Measurements from ENCODE around the gene GPC5. TPM values are rescaled to one million over a fixed set of nuclear protein-coding genes. Genes with fewer than 3 reads are reported as not detected.

Gene GPC5
- total and polyA plus RNA-seq, 9 donors, result 0.10 to 1.5 (median 0.38) TPM

DNA sequence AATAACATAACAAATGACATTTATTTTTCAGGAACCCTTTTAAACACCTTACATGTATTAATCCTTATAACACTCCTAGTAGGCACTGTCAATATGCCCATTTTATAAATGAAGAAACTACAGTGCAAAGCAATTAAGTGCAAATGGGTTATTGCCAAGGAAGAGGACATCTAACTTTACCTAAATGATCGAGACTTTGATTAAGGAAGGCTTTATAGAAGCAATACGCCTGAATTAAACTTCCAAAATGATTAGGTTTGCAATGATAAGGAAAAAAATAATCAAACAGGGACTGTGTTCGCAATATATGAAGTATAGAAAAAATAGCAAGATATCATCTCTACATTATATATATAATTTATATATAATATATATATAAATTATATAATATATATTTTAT, 1214.5 kb downstream of the GPC5 start:
- DNase-seq, result no peak
- WGBS, 3 donors, result 96 to 99% (median 96%) methylated on average over 3 of the region's 3 CpGs
- no peaks in the 10 kb centered on the region for H3K27me3 ChIP-seq
- no peaks in the 10 kb centered on the region for H3K9me3 ChIP-seq
- H3K4me3 ChIP-seq, result no peak overlapping the region
- TF ChIP-seq EP300 (IDR thresholded peaks at IDR 0.05) (no peak), POLR2A (IDR thresholded peaks at IDR 0.05) (no peak)
- TF ChIP-seq, protein P1, sequence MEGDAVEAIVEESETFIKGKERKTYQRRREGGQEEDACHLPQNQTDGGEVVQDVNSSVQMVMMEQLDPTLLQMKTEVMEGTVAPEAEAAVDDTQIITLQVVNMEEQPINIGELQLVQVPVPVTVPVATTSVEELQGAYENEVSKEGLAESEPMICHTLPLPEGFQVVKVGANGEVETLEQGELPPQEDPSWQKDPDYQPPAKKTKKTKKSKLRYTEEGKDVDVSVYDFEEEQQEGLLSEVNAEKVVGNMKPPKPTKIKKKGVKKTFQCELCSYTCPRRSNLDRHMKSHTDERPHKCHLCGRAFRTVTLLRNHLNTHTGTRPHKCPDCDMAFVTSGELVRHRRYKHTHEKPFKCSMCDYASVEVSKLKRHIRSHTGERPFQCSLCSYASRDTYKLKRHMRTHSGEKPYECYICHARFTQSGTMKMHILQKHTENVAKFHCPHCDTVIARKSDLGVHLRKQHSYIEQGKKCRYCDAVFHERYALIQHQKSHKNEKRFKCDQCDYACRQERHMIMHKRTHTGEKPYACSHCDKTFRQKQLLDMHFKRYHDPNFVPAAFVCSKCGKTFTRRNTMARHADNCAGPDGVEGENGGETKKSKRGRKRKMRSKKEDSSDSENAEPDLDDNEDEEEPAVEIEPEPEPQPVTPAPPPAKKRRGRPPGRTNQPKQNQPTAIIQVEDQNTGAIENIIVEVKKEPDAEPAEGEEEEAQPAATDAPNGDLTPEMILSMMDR (IDR thresholded peaks at IDR 0.05), result no peak
- no peak overlapping the region for H3K27ac ChIP-seq
- H3K4me1 ChIP-seq (ENCODE audit: insufficient read depth), result no peaks in the 10 kb centered on the region
- intact Hi-C loops (cut with DNase I), result no loop called here
- H3K36me3 ChIP-seq, result no peaks in the 10 kb centered on the region

DNA sequence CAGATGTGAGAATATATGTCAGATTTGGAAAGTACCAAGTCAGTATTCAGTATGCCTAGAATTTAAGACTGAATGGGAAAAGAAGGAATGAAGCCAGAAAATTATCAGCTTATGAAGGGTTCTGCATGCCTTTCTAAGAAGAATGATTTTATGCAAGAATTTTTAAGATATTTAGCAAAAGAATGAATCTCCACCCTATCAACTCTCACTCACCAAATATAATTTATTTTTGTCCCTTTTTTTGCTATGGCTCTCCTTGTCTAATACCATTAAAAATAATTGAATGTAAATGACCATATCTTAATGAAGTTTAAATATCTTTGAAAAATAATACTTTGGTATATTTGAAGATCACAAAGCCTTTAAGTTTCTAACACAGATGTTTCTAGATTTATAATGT, 1215.5 kb downstream of the GPC5 start:
- Histone ChIP-seq H3K4me3 (no peak overlapping the region), H3K9me3 (no peaks in the 10 kb centered on the region), H3K27ac (no peak overlapping the region), H3K27me3 (no peaks in the 10 kb centered on the region), H3K36me3 (no peaks in the 10 kb centered on the region), H3K4me1 (ENCODE audit: insufficient read depth) (no peaks in the 10 kb centered on the region)
- no peak for TF ChIP-seq POLR2A (IDR thresholded peaks at IDR 0.05)
- no peak for TF ChIP-seq EP300 (IDR thresholded peaks at IDR 0.05)
- TF ChIP-seq, protein P1 (IDR thresholded peaks at IDR 0.05), result no peak
- intact Hi-C loops (cut with DNase I), result no loop called here
- DNase-seq, result no peak

DNA sequence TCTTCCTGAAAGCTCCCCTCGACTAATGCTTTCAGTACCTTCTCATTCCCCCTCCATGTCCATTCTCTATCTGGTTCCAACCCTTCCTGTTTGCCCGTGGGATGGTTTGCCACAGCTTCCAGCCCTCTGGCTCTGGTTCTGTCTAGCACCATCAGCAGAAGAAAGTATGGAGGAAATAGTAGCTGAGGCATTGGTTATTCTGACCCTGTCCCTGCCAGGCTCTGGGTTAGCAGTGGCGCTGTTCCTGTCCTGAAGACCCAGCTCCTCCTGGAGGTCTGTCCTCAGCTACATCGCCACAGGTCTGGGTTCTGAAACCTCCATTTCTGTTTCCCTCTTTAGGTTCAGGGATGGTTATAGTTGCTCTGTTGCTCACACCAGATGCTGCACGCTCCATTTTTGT, 1223.6 kb downstream of the GPC5 start:
- no peaks in the 10 kb centered on the region for H3K9me3 ChIP-seq
- intact Hi-C loops (cut with DNase I), result no loop called here
- TF ChIP-seq POLR2A (IDR thresholded peaks at IDR 0.05) (no peak), EP300 (IDR thresholded peaks at IDR 0.05) (no peak)
- TF ChIP-seq, protein P1 (IDR thresholded peaks at IDR 0.05), result no peak
- no peak overlapping the region for H3K4me3 ChIP-seq
- H3K27me3 ChIP-seq, result no peaks in the 10 kb centered on the region
- no peak for DNase-seq
- no peaks in the 10 kb centered on the region for H3K36me3 ChIP-seq
- WGBS, 3 donors, result 89 to 91% (median 90%) methylated on average over 5 of the region's 5 CpGs
- H3K4me1 ChIP-seq (ENCODE audit: insufficient read depth), result no peaks in the 10 kb centered on the region
- no peak overlapping the region for H3K27ac ChIP-seq

DNA sequence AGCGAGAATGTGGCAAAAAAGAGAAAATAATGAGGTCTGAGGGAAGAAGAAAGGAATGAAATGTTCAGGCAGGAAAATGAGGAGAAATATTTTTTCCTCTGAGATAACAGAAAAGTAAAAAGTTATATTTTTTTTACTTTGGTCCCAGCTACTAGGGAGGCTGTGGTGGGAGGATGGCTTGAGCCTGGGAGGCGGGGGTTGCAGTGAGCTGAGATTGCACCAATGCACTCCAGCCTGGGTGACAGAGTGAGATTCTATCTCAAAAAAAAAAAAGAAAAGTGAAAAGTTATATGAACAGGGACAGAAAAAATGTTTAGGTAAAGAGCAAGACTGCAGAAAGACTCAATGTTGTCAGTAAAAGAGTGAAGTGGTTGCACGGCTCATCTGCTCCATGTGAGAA, 1224.5 kb downstream of the GPC5 start:
- Histone ChIP-seq H3K4me3 (no peak overlapping the region), H3K27ac (no peak overlapping the region), H3K27me3 (no peaks in the 10 kb centered on the region), H3K9me3 (no peaks in the 10 kb centered on the region), H3K4me1 (ENCODE audit: insufficient read depth) (no peaks in the 10 kb centered on the region), H3K36me3 (no peaks in the 10 kb centered on the region)
- 28 to 53% (median 35%) methylated on average over 3 of the region's 3 CpGs for WGBS, 3 donors
- intact Hi-C loops (cut with DNase I), result no loop called here
- TF ChIP-seq, protein P1 (IDR thresholded peaks at IDR 0.05), result no peak
- TF ChIP-seq EP300 (IDR thresholded peaks at IDR 0.05) (no peak), POLR2A (IDR thresholded peaks at IDR 0.05) (no peak)
- DNase-seq, result no peak

DNA sequence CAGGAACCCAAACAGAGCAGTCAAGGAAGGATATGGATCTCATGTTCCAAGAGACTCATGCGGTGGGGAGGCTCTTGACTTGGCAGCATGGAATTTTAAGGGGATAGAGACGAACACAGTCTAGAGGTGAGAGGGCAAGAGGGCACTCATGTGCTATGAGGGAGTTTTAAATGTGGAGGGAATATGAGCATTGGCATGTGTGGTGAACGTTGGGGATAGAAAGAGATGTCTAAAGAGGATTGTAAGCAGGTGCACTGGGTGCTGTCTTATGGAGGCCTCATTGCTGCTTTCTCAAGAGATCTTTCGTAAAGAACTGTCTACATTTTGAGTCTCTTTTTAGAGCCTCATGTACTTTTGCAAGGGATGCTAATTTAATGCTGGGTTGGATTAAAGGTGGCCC, 1227.9 kb downstream of the GPC5 start:
- 79 to 86% (median 81%) methylated on average over 4 of the region's 4 CpGs for WGBS, 3 donors
- TF ChIP-seq POLR2A (IDR thresholded peaks at IDR 0.05), result no peak
- no peak for TF ChIP-seq EP300 (IDR thresholded peaks at IDR 0.05)
- TF ChIP-seq, protein P1 (IDR thresholded peaks at IDR 0.05), result no peak
- H3K36me3 ChIP-seq, result no peaks in the 10 kb centered on the region
- no peaks in the 10 kb centered on the region for H3K9me3 ChIP-seq
- H3K27me3 ChIP-seq, result no peaks in the 10 kb centered on the region
- intact Hi-C loops (cut with DNase I), result no loop called here
- DNase-seq, result no peak
- no peaks in the 10 kb centered on the region for H3K4me1 ChIP-seq (ENCODE audit: insufficient read depth)
- H3K27ac ChIP-seq, result no peak overlapping the region
- no peak overlapping the region for H3K4me3 ChIP-seq

Measured in ovary (tissue), 9 donors.